Ascending aorta (tissue), 2 donors: Measurements from ENCODE around the gene CGB7. TPM values are rescaled to one million over a fixed set of nuclear protein-coding genes. Genes with fewer than 3 reads are reported as not detected.
"Not testable (repeated sequence)": the region's sequence is repeated elsewhere in the genome, so short reads cannot be mapped to it uniquely, and the experiment has no call there.

Experiments used
- DNase-seq, 2 donors: peaks; one replicate each; pipeline ENCODE4 v3.0.0-alpha.2; 2019; ENCODE audit warnings: low spot score in 2 of 2
- H3K27ac ChIP-seq, 2 donors: fragments of 200-600 bp; sonication (generic); one replicate each; pipeline ENCODE4 v1.5.1; 2016 to 2017; ENCODE audit warnings: mild to moderate bottlenecking in 1 of 2
- H3K27me3 ChIP-seq: fragments of 200-600 bp; sonication (generic); one replicate; pipeline ENCODE4 v1.5.1; 2017
- H3K36me3 ChIP-seq, 2 donors: fragments of 200-600 bp; sonication (generic); one replicate each; pipeline ENCODE4 v1.5.1; 2016
- H3K4me1 ChIP-seq, 2 donors: fragments of 200-600 bp; sonication (generic); one replicate each; pipeline ENCODE4 v1.5.1; 2016 to 2017; ENCODE audit warnings: mild to moderate bottlenecking in 1 of 2
- H3K4me3 ChIP-seq, 2 donors: fragments of 200-600 bp; sonication (generic); one replicate each; pipeline ENCODE4 v1.5.1; 2016 to 2017; ENCODE audit warnings: mild to moderate bottlenecking in 1 of 2
- H3K9me3 ChIP-seq, 2 donors: fragments of 200-600 bp; sonication (generic); one replicate each; pipeline ENCODE4 v1.5.1; 2016
- intact Hi-C: fragments of 100-400 bp; cut with DNase I; formaldehyde crosslinking; loops from one replicate; pipeline ENCODE4 v1.15.1; 2023
- total RNA-seq: library from RNA; depleted of rRNA; stranded (reverse); fragments of >200 nt; gene quantifications from one replicate; pipeline ENCODE4 v1.1.0, GENCODE V29; 2016
- TF ChIP-seq, protein P1 (sequence below), 3 experiments: fragments of 200-600 bp in 2 of 3; fragments of 450-650 bp in 1 of 3; sonication (generic) in 2 of 3; IDR thresholded peaks; one replicate each; pipeline ENCODE4 v1.5.1; 2016 to 2019; ENCODE audit warnings: antibody characterized with exemption in 3 of 3, mild to moderate bottlenecking in 1 of 3, moderate library complexity in 1 of 3

Gene CGB7
- total RNA-seq, 1 donor from 2014 or later = 10.2 TPM

DNA sequence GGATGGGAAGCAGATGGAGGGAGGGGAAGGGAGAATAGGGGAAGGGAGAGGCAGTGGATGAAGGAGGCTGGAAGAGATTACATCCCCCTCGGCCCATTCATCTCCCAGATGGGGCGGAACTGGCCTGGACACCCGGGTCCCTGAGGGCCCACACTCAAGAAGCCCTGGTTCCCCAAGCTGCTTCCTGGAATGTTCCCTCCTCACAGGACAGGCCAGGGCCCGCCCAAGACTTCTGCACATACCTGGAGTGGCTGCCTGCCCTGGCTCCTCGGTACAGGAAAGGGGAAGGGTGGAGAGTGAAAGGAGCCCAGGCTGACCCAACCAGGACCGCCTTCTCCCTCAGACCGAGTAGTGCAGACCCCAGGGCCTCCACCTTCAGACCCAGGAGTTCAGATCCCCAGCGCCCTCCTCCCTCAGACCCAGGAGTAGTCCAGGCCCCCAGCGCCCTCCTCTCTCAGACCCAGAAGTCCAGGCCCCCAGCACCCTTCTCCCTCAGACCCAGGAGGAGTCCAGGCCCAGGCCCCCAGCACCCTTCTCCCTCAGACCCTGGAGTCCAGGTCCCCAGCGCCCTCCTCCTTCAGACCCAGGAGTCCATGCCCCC lies 6.6 kb upstream of the CGB7 start:
- H3K4me1 ChIP-seq = peaks cover 0 to 3% of the 10 kb centered on the region in 2 donors
- intact Hi-C loops = no loop called here
- H3K27me3 ChIP-seq = no peaks in the 10 kb centered on the region
- H3K27ac ChIP-seq = no peak overlapping the region
- H3K4me3 ChIP-seq = no peak overlapping the region
- H3K9me3 ChIP-seq = no peaks in the 10 kb centered on the region
- TF ChIP-seq, protein P1, sequence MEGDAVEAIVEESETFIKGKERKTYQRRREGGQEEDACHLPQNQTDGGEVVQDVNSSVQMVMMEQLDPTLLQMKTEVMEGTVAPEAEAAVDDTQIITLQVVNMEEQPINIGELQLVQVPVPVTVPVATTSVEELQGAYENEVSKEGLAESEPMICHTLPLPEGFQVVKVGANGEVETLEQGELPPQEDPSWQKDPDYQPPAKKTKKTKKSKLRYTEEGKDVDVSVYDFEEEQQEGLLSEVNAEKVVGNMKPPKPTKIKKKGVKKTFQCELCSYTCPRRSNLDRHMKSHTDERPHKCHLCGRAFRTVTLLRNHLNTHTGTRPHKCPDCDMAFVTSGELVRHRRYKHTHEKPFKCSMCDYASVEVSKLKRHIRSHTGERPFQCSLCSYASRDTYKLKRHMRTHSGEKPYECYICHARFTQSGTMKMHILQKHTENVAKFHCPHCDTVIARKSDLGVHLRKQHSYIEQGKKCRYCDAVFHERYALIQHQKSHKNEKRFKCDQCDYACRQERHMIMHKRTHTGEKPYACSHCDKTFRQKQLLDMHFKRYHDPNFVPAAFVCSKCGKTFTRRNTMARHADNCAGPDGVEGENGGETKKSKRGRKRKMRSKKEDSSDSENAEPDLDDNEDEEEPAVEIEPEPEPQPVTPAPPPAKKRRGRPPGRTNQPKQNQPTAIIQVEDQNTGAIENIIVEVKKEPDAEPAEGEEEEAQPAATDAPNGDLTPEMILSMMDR (IDR thresholded peaks at IDR 0.05) = no peak
- H3K36me3 ChIP-seq = no peaks in the 10 kb centered on the region
- DNase-seq = no peak

DNA sequence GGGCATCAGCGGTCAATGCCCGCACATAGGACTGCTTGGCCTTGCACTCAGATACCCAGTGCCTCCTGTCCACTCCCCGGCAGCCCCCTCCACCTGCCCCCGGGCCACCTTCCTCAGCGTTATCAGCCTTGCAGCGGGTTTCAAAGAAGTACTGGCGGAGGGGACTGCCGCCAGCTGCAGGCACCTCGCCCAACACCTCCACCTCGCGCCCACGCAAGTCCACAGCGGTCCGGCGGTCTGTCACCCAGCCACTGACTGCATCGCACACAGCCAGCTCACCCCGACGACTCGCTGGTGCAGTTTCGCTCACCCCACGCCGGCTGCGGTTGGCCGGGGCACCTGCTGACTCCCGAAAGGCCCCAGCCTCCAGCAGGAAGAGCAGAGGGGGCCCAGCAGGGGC lies 3.9 kb upstream of the CGB7 start:
- Histone ChIP-seq H3K36me3 (no peaks in the 10 kb centered on the region), H3K4me1 (peaks cover 8 to 13% of the 10 kb centered on the region in 2 donors), H3K27ac (no peak overlapping the region), H3K4me3 (no peak overlapping the region), H3K9me3 (no peaks in the 10 kb centered on the region), H3K27me3 (peaks cover 3% of the 10 kb centered on the region)
- no peak for DNase-seq
- intact Hi-C loops = no loop called here
- TF ChIP-seq, protein P1 (IDR thresholded peaks at IDR 0.05) = no peak

- Histone ChIP-seq H3K27ac (no peak overlapping the region), H3K9me3 (no peaks in the 10 kb centered on the region), H3K36me3 (no peaks in the 10 kb centered on the region), H3K27me3 (peaks cover 3% of the 10 kb centered on the region), H3K4me1 (peaks cover 8 to 13% of the 10 kb centered on the region in 2 donors), H3K4me3 (no peak overlapping the region)
- TF ChIP-seq, protein P1 (IDR thresholded peaks at IDR 0.05) = no peak
- intact Hi-C loops = no loop called here
- DNase-seq = no peak
These were observed 3.5 kb upstream of the CGB7 start for GRCh38 chr19:49061000-49061399.

- Histone ChIP-seq H3K9me3 (no peaks in the 10 kb centered on the region), H3K36me3 (no peaks in the 10 kb centered on the region), H3K27ac (no peak overlapping the region), H3K27me3 (peaks cover 3% of the 10 kb centered on the region), H3K4me3 (no peak overlapping the region), H3K4me1 (peaks cover 8 to 10% of the 10 kb centered on the region in 2 donors)
- no peak for DNase-seq
- intact Hi-C loops = no loop called here
- TF ChIP-seq, protein P1 (IDR thresholded peaks at IDR 0.05) = no peak
These were observed 1.5 kb upstream of the CGB7 start for GRCh38 chr19:49059053-49059452.

DNA sequence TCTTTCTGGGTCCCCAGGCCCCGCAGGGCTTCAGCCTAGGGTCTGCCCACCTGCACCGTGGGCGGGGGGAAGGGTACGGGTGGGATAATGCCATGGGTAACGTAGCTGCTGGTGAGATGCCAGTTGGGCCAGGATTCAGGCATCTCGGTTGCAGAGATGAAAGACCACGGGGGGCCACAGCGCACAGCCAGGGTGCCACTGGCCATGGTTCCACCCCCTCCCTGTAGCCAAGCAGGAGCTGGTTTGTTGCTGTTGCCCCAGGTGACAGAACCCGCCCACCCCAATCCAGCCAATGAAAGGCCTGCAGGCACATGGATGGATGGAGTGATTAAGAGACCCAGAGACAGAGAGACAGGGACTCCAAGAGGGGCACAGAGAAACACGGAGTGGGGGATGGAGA lies 1.0 kb upstream of the CGB7 start:
- Histone ChIP-seq H3K27me3 (peaks cover 3% of the 10 kb centered on the region), H3K36me3 (no peaks in the 10 kb centered on the region), H3K4me1 (peaks cover 8 to 10% of the 10 kb centered on the region in 2 donors), H3K4me3 (no peak overlapping the region), H3K9me3 (no peaks in the 10 kb centered on the region), H3K27ac (no peak overlapping the region)
- no peak for DNase-seq
- intact Hi-C loops = no loop called here
- TF ChIP-seq, protein P1 (IDR thresholded peaks at IDR 0.05) = no peak

DNA sequence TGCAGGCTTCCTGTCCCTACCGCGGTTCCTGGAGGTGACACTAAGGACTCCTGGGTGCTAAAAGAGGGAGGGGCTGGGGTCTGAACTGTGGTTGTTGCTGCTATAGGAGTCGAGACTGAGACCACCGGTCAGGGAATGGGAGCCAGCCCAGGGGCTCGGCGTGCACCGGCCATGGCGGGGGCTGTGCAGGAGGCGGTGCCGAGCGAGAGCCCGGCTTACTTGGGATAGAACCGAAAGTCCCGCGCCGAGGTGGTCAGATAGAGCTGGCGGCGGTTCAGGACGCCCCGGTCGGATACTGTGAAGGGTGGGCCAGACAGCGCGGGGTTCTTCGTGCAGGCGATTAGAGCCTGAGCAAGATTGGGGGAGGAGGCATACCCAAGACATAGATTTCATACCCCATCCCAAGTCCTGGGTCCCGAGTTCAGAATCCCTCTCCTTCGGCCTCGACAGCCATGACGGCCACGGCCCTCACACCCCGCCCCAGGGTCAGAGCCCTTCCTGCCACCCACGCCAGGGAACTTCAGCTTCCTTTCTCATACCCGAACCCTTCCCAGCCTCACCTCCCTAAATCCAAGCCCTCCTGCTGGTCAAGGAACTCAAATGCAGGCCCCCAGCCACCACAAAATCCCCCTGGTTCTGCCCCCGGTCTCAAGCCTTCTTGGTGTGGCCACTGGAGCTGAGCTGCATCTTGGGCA lies 500 bp downstream of the CGB7 start:
- DNase-seq, H3K9me3 ChIP-seq, H3K27ac ChIP-seq, intact Hi-C loops, H3K36me3 ChIP-seq, H3K27me3 ChIP-seq: not testable (repeated sequence)
- Histone ChIP-seq H3K4me3 (peak overlapping the region; percentile 62), H3K4me1 (peaks cover 8 to 10% of the 10 kb centered on the region in 2 donors)
